Neural cell (in vitro differentiated cells): ENCODE results near the gene PADI2.

Experiments used
- CTCF ChIP-seq: fragments of 450-650 bp; IDR thresholded peaks from 2 replicates; pipeline ENCODE4 v1.5.1; 2014; ENCODE audit warnings: antibody characterized with exemption, mild to moderate bottlenecking, moderate library complexity; ENCODE audit not compliant: poor library complexity, severe bottlenecking
- EZH2 ChIP-seq: fragments of 200-600, 300-800 bp; shearing (Covaris generic), sonication (generic); IDR thresholded peaks from 2 replicates; pipeline ENCODE4 v1.6.1; 2014; ENCODE audit warnings: antibody characterized with exemption, low read length, borderline replicate concordance, mild to moderate bottlenecking; ENCODE audit not compliant: insufficient read depth, poor library complexity, severe bottlenecking

- no peak for TF ChIP-seq CTCF
- TF ChIP-seq EZH2, result no peak
These were observed at the start of gene PADI2 for GRCh38 chr1:17119076-17119772.
